PC-3 (cell line): ENCODE measurements around the gene RBM33.

ENCODE experiments used
- CTCF ChIP-seq: fragments of 300-600 bp; sonication (generic); conservative IDR thresholded peaks from 2 replicates; pipeline ENCODE4 v1.5.1; 2017; ENCODE audit warnings: antibody characterized with exemption, low read depth, mild to moderate bottlenecking, low read length
- EZH2 ChIP-seq: fragments of 300-600 bp; sonication (generic); IDR thresholded peaks from one replicate; pipeline ENCODE4 v1.6.1; 2017; ENCODE audit warnings: antibody characterized with exemption, mild to moderate bottlenecking, low read length; ENCODE audit not compliant: unreplicated experiment
- EZH2phosphoT487 ChIP-seq: fragments of 300-600 bp; sonication (generic); IDR thresholded peaks from 2 replicates; pipeline ENCODE4 v1.6.1; 2018; ENCODE audit warnings: mild to moderate bottlenecking, antibody characterized with exemption, low read length, borderline replicate concordance

GRCh38 chr7:155787171-155787851 is 142.8 kb downstream of the RBM33 start:
- TF ChIP-seq CTCF (no peak), EZH2 (no peak), EZH2phosphoT487 (no peak)
